Aorta (tissue), 5 donors: ENCODE measurements around the gene KRT7. TPM values are rescaled to one million over a fixed set of nuclear protein-coding genes. Genes with fewer than 3 reads are reported as not detected.
A peak's percentile ranks its signal among the peaks of the same experiment; 100 is the strongest.

ENCODE experiments used
- ATAC-seq: fragments of 200-7000 bp; cut with Tn5 transposase; one replicate; pipeline ENCODE4 v1.9.1; 2022; ENCODE audit warnings: moderate library complexity; ENCODE audit not compliant: low FRiP score
- DNase-seq, 2 donors: peaks; one replicate each; pipeline ENCODE4 v3.0.0-alpha.2; 2020
- H3K27ac ChIP-seq, 2 donors: one replicate each; pipeline ENCODE4 v1.5.1; 2013; ENCODE audit warnings: low read length in 2 of 2, mild to moderate bottlenecking in 2 of 2, moderate library complexity in 2 of 2, control low read depth in 1 of 2, inconsistent platforms in 1 of 2, low read depth in 1 of 2
- H3K27me3 ChIP-seq, 2 donors: one replicate each; pipeline ENCODE4 v1.6.1; 2013; ENCODE audit warnings: control low read depth in 1 of 2, low read length in 1 of 2, mild to moderate bottlenecking in 1 of 2, moderate library complexity in 1 of 2; ENCODE audit not compliant: insufficient read depth in 2 of 2, control insufficient read depth in 1 of 2
- H3K36me3 ChIP-seq, 2 donors: one replicate each; pipeline ENCODE4 v1.6.1; 2013; ENCODE audit warnings: control low read depth in 1 of 2, low read length in 1 of 2, mild to moderate bottlenecking in 1 of 2; ENCODE audit not compliant: insufficient read depth in 2 of 2, control insufficient read depth in 1 of 2
- H3K4me1 ChIP-seq, 2 donors: one replicate each; pipeline ENCODE4 v1.6.1; 2013; ENCODE audit warnings: low read length in 2 of 2, control low read depth in 1 of 2, mild to moderate bottlenecking in 1 of 2, moderate library complexity in 1 of 2; ENCODE audit not compliant: insufficient read depth in 2 of 2, control insufficient read depth in 1 of 2
- H3K4me3 ChIP-seq, 2 donors: one replicate each; pipeline ENCODE4 v1.5.1; 2013; ENCODE audit warnings: low read length in 2 of 2, control low read depth in 1 of 2, mild to moderate bottlenecking in 1 of 2
- H3K9me3 ChIP-seq: one replicate; pipeline ENCODE4 v1.6.1; 2013; ENCODE audit warnings: mild to moderate bottlenecking, low read length; ENCODE audit not compliant: control insufficient read depth
- WGBS, 2 donors: extraction: QIAGEN DNeasy Blood & Tissue Kit; methylation state at CpG; one replicate each; pipeline ENCODE4 v1.1.7; 2013; 5-methylcytosine and 5-hydroxymethylcytosine counted together
- intact Hi-C, 2 donors: fragments of 100-400 bp; cut with DNase I; formaldehyde crosslinking; loops; one replicate each; pipeline versions ENCODE4 v1.14.2 to v1.15.0; 2022
- polyA plus RNA-seq, 2 donors: library from polyadenylated mRNA; stranded (reverse); fragments of 200-250 nt; gene quantifications; one replicate each; pipeline ENCODE4 v1.2.3, GENCODE V29; 2013
- total RNA-seq, 2 donors: library from RNA; stranded (reverse); fragmentation: NEBNext Ultra II Directional; extraction: Animal tissue kit (Norgen Biotek cat#: 25700); gene quantifications; one replicate each; pipeline ENCODE4 v1.2.1, GENCODE V29; 2021
- donor health status: healthy with polysubstance abuse.
- donor health status: Bipolar disorder and iron deficiency.
- donor health status: DM: no; HTN: no; CAD: no.
- donor health status: DM: no; HTN: no; CAD: no.
- donor health status: DM: yes; HTN: yes; CAD: no.

Gene KRT7
- total and polyA plus RNA-seq, 4 donors, result 8.7 to 110 (median 50.0) TPM

GRCh38 chr12:52203079-52203921, 29.7 kb upstream of the KRT7 start:
- ATAC-seq, result peak; percentile 43

DNA sequence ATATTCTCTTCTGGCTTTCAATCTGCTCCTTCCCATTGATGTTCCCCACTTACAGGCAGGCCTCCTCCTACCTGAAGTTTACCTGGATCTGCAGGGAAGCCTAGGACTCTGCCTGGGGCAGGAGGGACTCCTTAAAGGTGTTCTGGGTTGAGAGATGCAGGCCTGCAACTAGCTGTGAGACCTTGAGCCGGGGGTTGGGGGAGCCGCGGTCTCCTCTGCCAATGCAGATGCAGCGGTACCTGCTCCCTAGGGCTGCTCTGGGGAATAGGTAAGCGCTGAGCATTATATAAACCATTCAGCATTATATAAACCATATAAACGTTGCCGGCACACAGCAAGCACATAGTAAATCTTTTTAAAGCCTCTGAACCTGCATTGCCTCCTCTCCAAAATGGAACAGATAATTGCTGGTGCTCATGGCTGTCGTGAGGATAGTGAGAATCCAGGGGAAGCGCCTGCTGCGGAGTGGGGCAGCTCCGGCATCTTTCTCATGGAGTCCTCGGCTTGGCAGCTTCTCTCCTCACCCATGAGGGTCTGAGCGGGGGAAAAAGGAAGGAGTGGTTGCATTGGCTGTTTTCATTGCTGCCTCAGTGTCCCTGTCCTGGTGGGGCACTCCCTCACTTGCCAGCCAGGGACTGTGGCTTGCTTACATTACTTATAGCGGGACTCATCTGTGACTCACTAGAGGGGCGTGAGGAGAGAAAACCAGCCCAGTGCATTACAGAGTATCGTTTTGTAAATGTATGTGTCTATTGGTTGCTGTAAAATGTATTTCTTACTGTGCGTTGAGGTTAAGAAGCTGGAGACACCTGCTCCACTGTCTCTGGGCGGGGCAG, 28.7 kb upstream of the KRT7 start:
- Histone ChIP-seq H3K9me3 (no peaks in the 10 kb centered on the region), H3K36me3 (no peaks in the 10 kb centered on the region), H3K4me1 (no peaks in the 10 kb centered on the region), H3K27ac (no peak overlapping the region), H3K27me3 (no peaks in the 10 kb centered on the region), H3K4me3 (no peak overlapping the region)
- intact Hi-C loops, result no loop called here
- DNase-seq, result peak; percentile 29 to 49
- 95 to 96% methylated on average over 18 of the region's 18 CpGs for WGBS, 2 donors
- no peak for ATAC-seq

More at GRCh38 chr12:52203079-52203921, 29.7 kb upstream of the KRT7 start:
- H3K4me3 ChIP-seq, result no peak overlapping the region
- WGBS, 2 donors, result 83 to 85% methylated on average over 19 of the region's 19 CpGs
- H3K27me3 ChIP-seq, result no peaks in the 10 kb centered on the region
- no peaks in the 10 kb centered on the region for H3K9me3 ChIP-seq
- H3K4me1 ChIP-seq, result no peaks in the 10 kb centered on the region
- no peak overlapping the region for H3K27ac ChIP-seq
- intact Hi-C loops, result no loop called here
- DNase-seq, result peak; percentile 74 to 88
- no peaks in the 10 kb centered on the region for H3K36me3 ChIP-seq

DNA sequence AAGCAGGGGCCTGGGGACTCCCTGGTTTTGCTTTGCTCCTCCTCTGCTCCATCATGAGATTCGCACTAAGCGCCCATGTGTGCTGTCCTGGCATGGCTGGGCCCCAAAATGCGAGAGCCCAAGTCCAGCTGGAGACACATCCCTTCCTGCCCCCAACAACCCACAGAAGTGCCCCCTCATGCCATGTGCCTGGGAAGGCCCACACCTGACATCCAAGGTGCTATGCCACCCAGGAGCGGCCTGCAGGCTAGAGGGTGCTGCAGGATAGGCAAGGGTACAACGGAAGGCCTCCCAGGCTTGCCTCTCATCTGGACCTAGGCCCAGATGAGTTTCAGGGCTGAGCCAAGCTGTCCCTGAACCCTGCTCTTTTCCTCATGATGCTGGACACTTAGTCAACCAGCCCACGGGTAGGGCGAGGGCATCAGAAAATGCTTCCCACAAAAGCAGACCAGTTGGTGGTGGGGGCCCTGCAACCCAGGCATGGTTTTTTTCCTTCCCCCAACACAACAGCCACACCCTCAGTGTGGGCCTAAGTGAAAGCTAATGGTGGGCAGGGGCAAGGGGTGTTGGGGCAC, 28.0 kb upstream of the KRT7 start:
- Histone ChIP-seq H3K27me3 (no peaks in the 10 kb centered on the region), H3K4me1 (no peaks in the 10 kb centered on the region), H3K36me3 (no peaks in the 10 kb centered on the region), H3K27ac (no peak overlapping the region), H3K4me3 (no peak overlapping the region), H3K9me3 (no peaks in the 10 kb centered on the region)
- ATAC-seq (no peak), DNase-seq (peak in 1 of 2 donors; percentile 66)
- intact Hi-C loops, result no loop called here
- WGBS, 2 donors, result 90 to 93% methylated on average over 7 of the region's 7 CpGs

DNA sequence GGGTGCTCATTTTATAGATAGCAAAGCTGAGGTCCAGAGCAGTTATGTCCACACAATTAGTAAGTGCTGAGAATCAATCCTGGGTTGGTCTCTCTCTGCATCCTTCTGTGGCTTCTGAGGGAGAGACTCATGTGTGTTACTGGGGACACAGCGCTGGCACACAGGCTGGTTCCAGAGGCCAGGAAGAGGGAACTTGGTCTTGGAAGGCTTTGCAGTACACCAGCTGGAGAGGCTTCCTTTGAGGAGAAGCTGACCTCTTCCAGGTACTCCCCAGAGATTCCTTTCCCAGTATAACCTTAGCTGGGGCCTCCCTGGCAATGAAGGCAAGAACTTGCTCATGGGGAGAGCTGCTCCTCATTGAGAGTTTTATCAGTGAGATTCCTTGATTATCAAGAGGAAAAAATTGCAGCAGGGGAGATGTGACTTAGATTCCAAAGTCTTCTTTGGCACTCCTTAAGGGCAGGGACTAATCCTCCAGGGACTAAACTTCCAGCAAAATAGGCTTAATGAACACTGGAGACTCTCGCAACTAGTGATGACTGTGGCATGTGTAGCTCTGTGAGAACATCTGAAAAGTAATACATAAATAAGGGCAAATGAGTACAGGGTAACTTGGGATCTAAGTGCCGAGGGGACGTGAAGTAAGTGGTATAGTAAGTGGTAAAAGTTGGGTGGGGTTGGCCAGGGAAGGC, 27.3 kb upstream of the KRT7 start:
- Histone ChIP-seq H3K36me3 (no peaks in the 10 kb centered on the region), H3K4me3 (no peak overlapping the region), H3K4me1 (no peaks in the 10 kb centered on the region), H3K9me3 (no peaks in the 10 kb centered on the region), H3K27me3 (no peaks in the 10 kb centered on the region), H3K27ac (no peak overlapping the region)
- intact Hi-C loops, result no loop called here
- ATAC-seq (no peak), DNase-seq (peak in 1 of 2 donors; percentile 41)
- 91 to 92% methylated on average over 4 of the region's 4 CpGs for WGBS, 2 donors

DNA sequence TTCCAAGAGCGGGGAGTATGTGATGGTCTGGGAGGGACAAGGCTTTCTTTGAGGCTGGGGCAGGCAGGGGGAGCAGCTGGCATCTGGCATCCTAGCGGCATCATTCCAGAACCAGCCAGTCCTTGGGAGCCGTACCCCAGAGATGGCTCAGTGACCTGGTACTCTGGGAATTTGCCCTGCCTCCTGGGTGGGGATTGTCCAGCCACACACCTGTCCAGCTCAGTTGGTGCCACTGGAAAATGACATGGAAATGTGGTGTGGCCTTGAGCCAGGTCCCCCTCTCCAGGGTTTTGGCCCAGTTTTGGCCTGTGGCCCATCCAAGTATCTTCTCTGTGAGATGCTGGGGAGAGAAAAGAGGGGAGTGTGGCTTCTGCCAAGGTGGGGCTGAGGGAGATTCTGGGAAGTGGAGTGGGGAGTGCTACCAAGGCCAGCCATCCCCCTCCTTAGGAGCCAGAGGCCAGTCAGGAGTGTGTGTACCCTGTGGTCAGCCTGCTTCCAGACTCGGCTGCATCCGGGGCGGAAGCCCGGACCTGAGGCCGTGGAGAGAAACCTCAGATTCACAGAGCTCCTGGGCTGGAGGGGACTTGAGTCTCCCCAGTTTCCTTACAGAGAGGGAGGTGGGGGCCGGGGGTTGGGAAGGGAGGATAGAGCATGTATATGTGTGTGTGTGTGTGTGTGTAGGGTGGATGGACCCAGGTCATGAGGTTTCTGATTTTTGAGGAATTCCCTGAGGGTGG, 26.6 kb upstream of the KRT7 start:
- DNase-seq (peak in 1 of 2 donors; percentile 63), ATAC-seq (no peak)
- intact Hi-C loops, result no loop called here

DNA sequence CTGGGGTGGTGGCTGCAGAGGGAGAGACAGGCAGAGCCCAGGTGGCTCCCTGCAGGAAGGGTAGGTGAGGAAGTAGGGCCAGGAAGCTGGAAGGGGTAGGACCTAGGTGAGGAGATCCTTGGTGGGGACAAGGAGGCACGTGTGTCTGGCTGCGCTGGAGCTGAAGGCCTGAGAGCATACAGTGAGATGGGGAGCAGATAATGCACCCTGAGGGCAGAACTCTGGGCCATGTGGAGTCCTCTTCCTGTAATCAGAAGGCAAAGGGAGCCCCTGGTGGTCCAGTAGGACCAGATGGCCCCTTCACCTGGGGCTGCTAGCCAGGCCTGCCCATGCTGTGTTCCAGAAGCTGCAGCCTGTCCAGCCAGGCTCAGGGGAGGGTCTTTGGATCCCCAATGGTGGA, 25.9 kb upstream of the KRT7 start:
- 92 to 95% methylated on average over 2 of the region's 2 CpGs for WGBS, 2 donors
- Histone ChIP-seq H3K36me3 (no peaks in the 10 kb centered on the region), H3K9me3 (no peaks in the 10 kb centered on the region), H3K4me1 (no peaks in the 10 kb centered on the region), H3K27me3 (no peaks in the 10 kb centered on the region), H3K27ac (no peak overlapping the region), H3K4me3 (no peak overlapping the region)
- intact Hi-C loops, result no loop called here
- ATAC-seq (no peak), DNase-seq (peak in 1 of 2 donors; percentile 69)

More for the DNA sequence above, 26.6 kb upstream of the KRT7 start:
- Histone ChIP-seq H3K36me3 (no peaks in the 10 kb centered on the region), H3K9me3 (no peaks in the 10 kb centered on the region), H3K4me1 (no peaks in the 10 kb centered on the region), H3K27ac (no peak overlapping the region), H3K4me3 (no peak overlapping the region), H3K27me3 (no peaks in the 10 kb centered on the region)
- WGBS, 2 donors, result 94 to 95% methylated on average over 9 of the region's 9 CpGs

DNA sequence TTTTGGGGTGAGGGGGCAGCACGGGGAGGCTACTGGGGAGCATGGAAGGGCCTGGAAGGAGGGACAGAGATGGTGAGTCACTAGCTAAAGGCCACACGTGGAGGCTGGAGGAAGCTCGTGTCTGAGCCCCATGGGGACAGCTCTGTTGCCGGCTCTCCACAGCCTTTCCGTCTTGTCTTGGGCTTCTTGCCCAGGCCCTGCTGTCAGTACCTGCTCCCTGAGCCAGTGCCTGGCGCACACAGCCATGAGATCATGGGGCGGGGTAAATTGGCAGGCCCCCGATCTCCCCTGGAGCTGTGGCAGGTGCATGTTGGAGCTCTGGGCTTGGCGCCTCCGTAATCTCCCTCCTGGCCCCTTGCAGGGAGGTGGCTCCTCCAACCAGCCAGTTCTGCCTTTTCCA, 25.1 kb upstream of the KRT7 start:
- Histone ChIP-seq H3K27me3 (no peaks in the 10 kb centered on the region), H3K27ac (no peak overlapping the region), H3K9me3 (no peaks in the 10 kb centered on the region), H3K4me3 (no peak overlapping the region), H3K4me1 (no peaks in the 10 kb centered on the region), H3K36me3 (no peaks in the 10 kb centered on the region)
- DNase-seq, result peak; percentile 71 to 80
- peak; percentile 22 for ATAC-seq
- 13 to 23% methylated on average over 10 of the region's 10 CpGs for WGBS, 2 donors
- intact Hi-C loops, result no loop called here
